ENCODE results near the gene SFXN5. TPM values are rescaled to one million over a fixed set of nuclear protein-coding genes. Genes with fewer than 3 reads are reported as not detected.
"Not testable (repeated sequence)": the region's sequence is repeated elsewhere in the genome, so short reads cannot be mapped to it uniquely, and the experiment has no call there.

Gene SFXN5
- total RNA-seq, 1 donor from 2014 or later, result 9.5 TPM

- no peak for DNase-seq (ENCODE audit: low spot score)
- peaks cover 61% of the 10 kb centered on the region for H3K27me3 Mint-ChIP-seq (ENCODE audit: insufficient read depth)
- H3K36me3 Mint-ChIP-seq (ENCODE audit: low read depth), result no peaks in the 10 kb centered on the region
- intact Hi-C loops (cut with micrococcal nuclease), result no loop called here
- no peaks in the 10 kb centered on the region for H3K9me3 Mint-ChIP-seq
- H3K4me1 Mint-ChIP-seq (ENCODE audit: low read depth), result no peaks in the 10 kb centered on the region
- H3K4me3 Mint-ChIP-seq, result no peak overlapping the region
- H3K27ac Mint-ChIP-seq, result no peak overlapping the region
Observed at GRCh38 chr2:72908741-72909140, 162.8 kb downstream of the SFXN5 start.

- H3K4me1 Mint-ChIP-seq (ENCODE audit: low read depth); H3K27ac Mint-ChIP-seq; H3K9me3 Mint-ChIP-seq; H3K4me3 Mint-ChIP-seq; DNase-seq (ENCODE audit: low spot score); intact Hi-C loops (cut with micrococcal nuclease); H3K36me3 Mint-ChIP-seq (ENCODE audit: low read depth): not testable (repeated sequence)
- peaks cover 58% of the 10 kb centered on the region for H3K27me3 Mint-ChIP-seq (ENCODE audit: insufficient read depth)
Observed at GRCh38 chr2:72907369-72907768, 164.1 kb downstream of the SFXN5 start.

- no peak for DNase-seq (ENCODE audit: low spot score)
- Mint-ChIP-seq H3K36me3 (ENCODE audit: low read depth) (no peaks in the 10 kb centered on the region), H3K4me1 (ENCODE audit: low read depth) (no peaks in the 10 kb centered on the region), H3K9me3 (no peaks in the 10 kb centered on the region), H3K4me3 (no peak overlapping the region), H3K27ac (no peak overlapping the region), H3K27me3 (ENCODE audit: insufficient read depth) (peaks cover 41% of the 10 kb centered on the region)
- intact Hi-C loops (cut with micrococcal nuclease), result no loop called here
Observed at GRCh38 chr2:72901426-72901825, 170.1 kb downstream of the SFXN5 start.

GRCh38 chr2:72900191-72900825 lies 171.2 kb downstream of the SFXN5 start:
- no peaks in the 10 kb centered on the region for H3K36me3 Mint-ChIP-seq (ENCODE audit: low read depth)
- no peak for DNase-seq (ENCODE audit: low spot score)
- no peak overlapping the region for H3K4me3 Mint-ChIP-seq
- intact Hi-C loops (cut with micrococcal nuclease), result no loop called here
- H3K9me3 Mint-ChIP-seq, result no peaks in the 10 kb centered on the region
- no peak overlapping the region for H3K27ac Mint-ChIP-seq
- peaks cover 44% of the 10 kb centered on the region for H3K27me3 Mint-ChIP-seq (ENCODE audit: insufficient read depth)
- no peaks in the 10 kb centered on the region for H3K4me1 Mint-ChIP-seq (ENCODE audit: low read depth)

GRCh38 chr2:72898585-72898906 lies 173.0 kb downstream of the SFXN5 start:
- H3K27me3 Mint-ChIP-seq (ENCODE audit: insufficient read depth), result peaks cover 40% of the 10 kb centered on the region
- no peaks in the 10 kb centered on the region for H3K36me3 Mint-ChIP-seq (ENCODE audit: low read depth)
- no peaks in the 10 kb centered on the region for H3K4me1 Mint-ChIP-seq (ENCODE audit: low read depth)
- no peak overlapping the region for H3K27ac Mint-ChIP-seq
- no peak for DNase-seq (ENCODE audit: low spot score)
- no peaks in the 10 kb centered on the region for H3K9me3 Mint-ChIP-seq
- intact Hi-C loops (cut with micrococcal nuclease), result no loop called here
- no peak overlapping the region for H3K4me3 Mint-ChIP-seq

- Mint-ChIP-seq H3K27me3 (ENCODE audit: insufficient read depth) (peaks cover 36% of the 10 kb centered on the region), H3K27ac (no peak overlapping the region), H3K9me3 (no peaks in the 10 kb centered on the region), H3K36me3 (ENCODE audit: low read depth) (no peaks in the 10 kb centered on the region), H3K4me3 (no peak overlapping the region), H3K4me1 (ENCODE audit: low read depth) (no peaks in the 10 kb centered on the region)
- DNase-seq (ENCODE audit: low spot score), result no peak
- intact Hi-C loops (cut with micrococcal nuclease), result no loop called here
Observed at GRCh38 chr2:72897785-72898584, 173.5 kb downstream of the SFXN5 start.

- Mint-ChIP-seq H3K36me3 (ENCODE audit: low read depth) (no peaks in the 10 kb centered on the region), H3K9me3 (no peaks in the 10 kb centered on the region), H3K4me3 (no peak overlapping the region), H3K27ac (no peak overlapping the region), H3K4me1 (ENCODE audit: low read depth) (no peaks in the 10 kb centered on the region), H3K27me3 (ENCODE audit: insufficient read depth) (peaks cover 30% of the 10 kb centered on the region)
- intact Hi-C loops (cut with micrococcal nuclease), result no loop called here
- no peak for DNase-seq (ENCODE audit: low spot score)
Observed at GRCh38 chr2:72896446-72896845, 175.1 kb downstream of the SFXN5 start.

GRCh38 chr2:72895759-72896281 lies 175.7 kb downstream of the SFXN5 start:
- Mint-ChIP-seq H3K27ac (no peak overlapping the region), H3K4me3 (no peak overlapping the region)
- no peak for DNase-seq (ENCODE audit: low spot score)

GRCh38 chr2:72895154-72895553 lies 176.4 kb downstream of the SFXN5 start:
- intact Hi-C loops (cut with micrococcal nuclease), result no loop called here
- no peak for DNase-seq (ENCODE audit: low spot score)
- H3K9me3 Mint-ChIP-seq, result no peaks in the 10 kb centered on the region
- peaks cover 18% of the 10 kb centered on the region for H3K27me3 Mint-ChIP-seq (ENCODE audit: insufficient read depth)
- no peaks in the 10 kb centered on the region for H3K36me3 Mint-ChIP-seq (ENCODE audit: low read depth)
- no peaks in the 10 kb centered on the region for H3K4me1 Mint-ChIP-seq (ENCODE audit: low read depth)
- no peak overlapping the region for H3K4me3 Mint-ChIP-seq
- no peak overlapping the region for H3K27ac Mint-ChIP-seq

More at GRCh38 chr2:72895759-72896281, 175.7 kb downstream of the SFXN5 start:
- Mint-ChIP-seq H3K36me3 (ENCODE audit: low read depth) (no peaks in the 10 kb centered on the region), H3K4me1 (ENCODE audit: low read depth) (no peaks in the 10 kb centered on the region), H3K27me3 (ENCODE audit: insufficient read depth) (peaks cover 23% of the 10 kb centered on the region), H3K9me3 (no peaks in the 10 kb centered on the region)
- intact Hi-C loops (cut with micrococcal nuclease), result no loop called here

GRCh38 chr2:72894514-72894913 lies 177.0 kb downstream of the SFXN5 start:
- Mint-ChIP-seq H3K9me3 (no peaks in the 10 kb centered on the region), H3K27me3 (ENCODE audit: insufficient read depth) (peaks cover 22% of the 10 kb centered on the region), H3K27ac (no peak overlapping the region), H3K4me1 (ENCODE audit: low read depth) (no peaks in the 10 kb centered on the region), H3K4me3 (no peak overlapping the region), H3K36me3 (ENCODE audit: low read depth) (no peaks in the 10 kb centered on the region)
- intact Hi-C loops (cut with micrococcal nuclease), result no loop called here
- no peak for DNase-seq (ENCODE audit: low spot score)

- intact Hi-C loops (cut with micrococcal nuclease), result loop anchor here (2.0 kb wide), 1 partner anchor 23 kb away; the partner anchor contains the start of gene EMX1
- H3K27ac Mint-ChIP-seq, result no peak overlapping the region
- H3K4me3 Mint-ChIP-seq, result no peak overlapping the region
- peak; percentile 16 for DNase-seq (ENCODE audit: low spot score)
- H3K4me1 Mint-ChIP-seq (ENCODE audit: low read depth), result no peaks in the 10 kb centered on the region
- peaks cover 23% of the 10 kb centered on the region for H3K27me3 Mint-ChIP-seq (ENCODE audit: insufficient read depth)
- no peaks in the 10 kb centered on the region for H3K9me3 Mint-ChIP-seq
- no peaks in the 10 kb centered on the region for H3K36me3 Mint-ChIP-seq (ENCODE audit: low read depth)
Observed at GRCh38 chr2:72893594-72894319, 177.8 kb downstream of the SFXN5 start.

- Mint-ChIP-seq H3K4me3 (no peak overlapping the region), H3K27ac (no peak overlapping the region), H3K4me1 (ENCODE audit: low read depth) (no peaks in the 10 kb centered on the region), H3K36me3 (ENCODE audit: low read depth) (no peaks in the 10 kb centered on the region), H3K9me3 (no peaks in the 10 kb centered on the region), H3K27me3 (ENCODE audit: insufficient read depth) (peaks cover 27% of the 10 kb centered on the region)
- intact Hi-C loops (cut with micrococcal nuclease), result loop anchor here (1.0 to 2.0 kb wide), 4 partner anchors 24 to 285 kb away; partner anchors contain the start of gene EMX1
- peak; percentile 36 for DNase-seq (ENCODE audit: low spot score)
Observed at GRCh38 chr2:72892506-72893173, 178.9 kb downstream of the SFXN5 start.
